Amniotic epithelial cell (primary cell): ENCODE results near the gene PPP2R5E.
"Not testable (repeated sequence)": the region's sequence is repeated elsewhere in the genome, so short reads cannot be mapped to it uniquely, and the experiment has no call there.

Experiments
- DNase-seq: peaks from one replicate; pipeline ENCODE4 v3.0.0-alpha.2; 2010; ENCODE audit warnings: low read depth

Gene PPP2R5E

GRCh38 chr14:63371613-63372012 is 171.6 kb downstream of the PPP2R5E start:
- DNase-seq = not testable (repeated sequence)

GRCh38 chr14:63371033-63371432 is 172.1 kb downstream of the PPP2R5E start:
- no peak for DNase-seq

GRCh38 chr14:63367742-63368364 is 175.3 kb downstream of the PPP2R5E start:
- no peak for DNase-seq

GRCh38 chr14:63362389-63362819 is 180.8 kb downstream of the PPP2R5E start:
- DNase-seq = no peak

- no peak for DNase-seq
Observed at GRCh38 chr14:63361790-63362189, 181.4 kb downstream of the PPP2R5E start.

GRCh38 chr14:63357841-63358240 is 185.3 kb downstream of the PPP2R5E start:
- DNase-seq = no peak

- no peak for DNase-seq
Observed at GRCh38 chr14:63345826-63346225, 197.4 kb downstream of the PPP2R5E start.

GRCh38 chr14:63344336-63344735 is 198.8 kb downstream of the PPP2R5E start:
- DNase-seq = no peak

GRCh38 chr14:63343878-63344277 is 199.3 kb downstream of the PPP2R5E start:
- DNase-seq = no peak

GRCh38 chr14:63342371-63342770 is 200.8 kb downstream of the PPP2R5E start:
- DNase-seq = no peak

- DNase-seq = no peak
Observed at GRCh38 chr14:63328787-63329737, 214.1 kb downstream of the PPP2R5E start.

GRCh38 chr14:63326840-63327239 is 216.3 kb downstream of the PPP2R5E start:
- DNase-seq = no peak

GRCh38 chr14:63322897-63323573 is 220.1 kb downstream of the PPP2R5E start:
- DNase-seq = no peak

GRCh38 chr14:63322472-63322871 is 220.7 kb downstream of the PPP2R5E start:
- DNase-seq = no peak
